Neuronal stem cell (in vitro differentiated cells): ENCODE results near the gene CEP112.

Experiments used
- DNase-seq: peaks from one replicate; pipeline ENCODE4 v3.0.0-alpha.2; 2013; ENCODE audit warnings: low spot score
- H2AFZ ChIP-seq: one replicate; pipeline ENCODE4 v1.6.1; 2013; ENCODE audit warnings: mild to moderate bottlenecking, low read length, inconsistent platforms
- H2AK5ac ChIP-seq: 2 replicates; pipeline ENCODE4 v1.6.1; 2013; ENCODE audit warnings: low read depth, mild to moderate bottlenecking, inconsistent platforms, low read length, moderate library complexity, mixed read lengths
- H2BK120ac ChIP-seq: 2 replicates; pipeline ENCODE4 v1.6.1; 2013; ENCODE audit warnings: low read depth, mild to moderate bottlenecking, inconsistent platforms, low read length, moderate library complexity, mixed read lengths
- H2BK12ac ChIP-seq: one replicate; pipeline ENCODE4 v1.6.1; 2013; ENCODE audit warnings: low read length, inconsistent platforms
- H2BK15ac ChIP-seq: 2 replicates; pipeline ENCODE4 v1.6.1; 2013; ENCODE audit warnings: mild to moderate bottlenecking, low read length, inconsistent platforms, mixed read lengths
- H2BK5ac ChIP-seq: one replicate; pipeline ENCODE4 v1.6.1; 2013; ENCODE audit warnings: inconsistent platforms, mild to moderate bottlenecking, low read length, moderate library complexity
- H3K14ac ChIP-seq: one replicate; pipeline ENCODE4 v1.6.1; 2013; ENCODE audit warnings: low read length, inconsistent platforms
- H3K18ac ChIP-seq: 2 replicates; pipeline ENCODE4 v1.6.1; 2013; ENCODE audit warnings: low read length, inconsistent platforms
- H3K23ac ChIP-seq: 2 replicates; pipeline ENCODE4 v1.6.1; 2013; ENCODE audit warnings: low read depth, mild to moderate bottlenecking, mixed read lengths, low read length, inconsistent platforms; ENCODE audit not compliant: poor library complexity
- H3K27ac ChIP-seq: replicated peaks from 3 replicates; pipeline ENCODE4 v1.5.1; 2013; ENCODE audit warnings: low read length, inconsistent platforms
- H3K27me3 ChIP-seq, 3 experiments: 2 replicates each; pipeline ENCODE4 v1.6.1; 2013; ENCODE audit warnings: low read length in 3 of 3, mild to moderate bottlenecking in 2 of 3, inconsistent platforms in 1 of 3, low read depth in 1 of 3, mixed read lengths in 1 of 3, moderate library complexity in 1 of 3; ENCODE audit not compliant: control insufficient read depth in 3 of 3, insufficient read depth in 3 of 3
- H3K36me3 ChIP-seq, 2 donors: replicated peaks in 1 of 2; 2 replicates each; pipeline ENCODE4 v1.6.1; 2013; ENCODE audit warnings: low read length in 2 of 2; ENCODE audit not compliant: control insufficient read depth in 2 of 2, insufficient read depth in 2 of 2
- H3K4ac ChIP-seq: 2 replicates; pipeline ENCODE4 v1.6.1; 2013; ENCODE audit warnings: inconsistent platforms, mild to moderate bottlenecking, low read length, moderate library complexity
- H3K4me1 ChIP-seq, 2 donors: 1 replicate in 1 of 2; 2 replicates in 1 of 2; pipeline ENCODE4 v1.6.1; 2013; ENCODE audit warnings: low read length in 2 of 2, low read depth in 1 of 2; ENCODE audit not compliant: control insufficient read depth in 2 of 2, insufficient read depth in 1 of 2
- H3K4me2 ChIP-seq: one replicate; pipeline ENCODE4 v1.6.1; 2013; ENCODE audit warnings: mild to moderate bottlenecking, low read length, inconsistent platforms; ENCODE audit not compliant: insufficient read depth, poor library complexity, severe bottlenecking
- H3K4me3 ChIP-seq, 2 donors: 2 replicates each; pipeline ENCODE4 v1.5.1; 2013; ENCODE audit warnings: low read length in 2 of 2, mild to moderate bottlenecking in 2 of 2, inconsistent platforms in 1 of 2, moderate library complexity in 1 of 2
- H3K79me1 ChIP-seq: one replicate; pipeline ENCODE4 v1.6.1; 2013; ENCODE audit warnings: low read depth, mild to moderate bottlenecking, inconsistent platforms, low read length, moderate library complexity
- H3K9ac ChIP-seq: one replicate; pipeline ENCODE4 v1.6.1; 2013; ENCODE audit warnings: mild to moderate bottlenecking, low read depth, low read length, inconsistent platforms; ENCODE audit not compliant: poor library complexity
- H3K9me3 ChIP-seq, 2 donors: replicated peaks in 1 of 2; 2 replicates each; pipeline versions ENCODE3 to v1.6.1; 2013; ENCODE audit warnings: low read length in 2 of 2, mild to moderate bottlenecking in 2 of 2, inconsistent platforms in 1 of 2, low read depth in 1 of 2, mixed read lengths in 1 of 2, moderate library complexity in 1 of 2; ENCODE audit not compliant: control insufficient read depth in 2 of 2, insufficient read depth in 1 of 2
- H4K8ac ChIP-seq: one replicate; pipeline ENCODE4 v1.6.1; 2013; ENCODE audit warnings: low read depth, mild to moderate bottlenecking, inconsistent platforms, low read length, moderate library complexity
- H4K91ac ChIP-seq: one replicate; pipeline ENCODE4 v1.6.1; 2013; ENCODE audit warnings: low read length, low read depth, mild to moderate bottlenecking, inconsistent platforms; ENCODE audit not compliant: poor library complexity
- WGBS, 2 donors: extraction: QIAGEN DNeasy Blood & Tissue Kit; methylation state at CpG; one replicate each; pipeline ENCODE4 v1.1.7; 2013; ENCODE audit warnings: missing lambda C conversion rate in 2 of 2, mixed read lengths in 1 of 2; ENCODE audit not compliant: insufficient read length in 2 of 2, insufficient replicate concordance in 1 of 2; ENCODE audit errors: extremely low coverage in 2 of 2; 5-methylcytosine and 5-hydroxymethylcytosine counted together

CEP112 gene

GRCh38 chr17:65917560-65917959 lies 274.4 kb downstream of the CEP112 start:
- Histone ChIP-seq H3K14ac (no peak overlapping the region), H3K4me3 (no peak overlapping the region), H2AFZ (no peak overlapping the region), H3K79me1 (peaks cover 2% of the 10 kb centered on the region), H3K4me2 (no peak overlapping the region), H3K18ac (no peak overlapping the region), H2BK15ac (no peak overlapping the region), H2BK12ac (no peak overlapping the region), H2AK5ac (no peak overlapping the region), H3K4me1 (peaks cover 0 to 2% of the 10 kb centered on the region in 2 donors), H3K23ac (no peak overlapping the region), H4K91ac (no peak overlapping the region), H3K27ac (no peak overlapping the region), H2BK5ac (no peak overlapping the region), H3K36me3 (peaks cover 0 to 2% of the 10 kb centered on the region in 2 donors), H3K9ac (no peak overlapping the region), H4K8ac (no peak overlapping the region), H3K27me3 (no peaks in the 10 kb centered on the region), H3K4ac (no peak overlapping the region), H2BK120ac (no peak overlapping the region), H3K9me3 (no peaks in the 10 kb centered on the region)
- no peak for DNase-seq
- no CpG with 5 or more reads among the region's 6 CpGs for WGBS, 2 donors

- H2BK12ac ChIP-seq: no peak overlapping the region
- H3K23ac ChIP-seq: no peak overlapping the region
- H3K14ac ChIP-seq: no peak overlapping the region
- H3K9me3 ChIP-seq: peaks cover 0 to under 1% of the 10 kb centered on the region in 2 donors
- H2BK5ac ChIP-seq: no peak overlapping the region
- no peak overlapping the region for H2AK5ac ChIP-seq
- no peak overlapping the region for H3K4me2 ChIP-seq
- no peak overlapping the region for H2BK15ac ChIP-seq
- no peak overlapping the region for H2AFZ ChIP-seq
- no CpG with 5 or more reads among the region's 2 CpGs for WGBS, 2 donors
- H3K27ac ChIP-seq: no peak overlapping the region
- H3K4me1 ChIP-seq: peaks cover 0 to 2% of the 10 kb centered on the region in 2 donors
- no peak overlapping the region for H4K91ac ChIP-seq
- no peak overlapping the region for H2BK120ac ChIP-seq
- peaks cover 2% of the 10 kb centered on the region for H3K79me1 ChIP-seq
- H4K8ac ChIP-seq: no peak overlapping the region
- no peak overlapping the region for H3K4ac ChIP-seq
- no peaks in the 10 kb centered on the region for H3K27me3 ChIP-seq
- DNase-seq: no peak
- H3K36me3 ChIP-seq: peaks cover 0 to 2% of the 10 kb centered on the region in 2 donors
- H3K18ac ChIP-seq: no peak overlapping the region
- H3K9ac ChIP-seq: no peak overlapping the region
- H3K4me3 ChIP-seq: no peak overlapping the region
Measured at GRCh38 chr17:65916425-65916824, 275.5 kb downstream of the CEP112 start.

GRCh38 chr17:65914784-65915342 lies 277.1 kb downstream of the CEP112 start:
- Histone ChIP-seq H4K91ac (no peak overlapping the region), H3K79me1 (no peaks in the 10 kb centered on the region), H3K4me2 (no peak overlapping the region), H3K36me3 (peaks cover 0 to 2% of the 10 kb centered on the region in 2 donors), H4K8ac (no peak overlapping the region), H3K14ac (no peak overlapping the region), H3K27ac (no peak overlapping the region), H3K4me3 (no peak overlapping the region), H2BK15ac (no peak overlapping the region), H3K4me1 (peaks cover 0 to 2% of the 10 kb centered on the region in 2 donors), H2AK5ac (no peak overlapping the region), H3K27me3 (no peaks in the 10 kb centered on the region), H3K23ac (no peak overlapping the region), H2AFZ (no peak overlapping the region), H2BK5ac (no peak overlapping the region), H2BK12ac (no peak overlapping the region), H3K9ac (no peak overlapping the region), H3K9me3 (peaks cover 0 to 12% of the 10 kb centered on the region in 2 donors), H3K4ac (no peak overlapping the region), H2BK120ac (no peak overlapping the region), H3K18ac (no peak overlapping the region)
- WGBS, 2 donors: no CpG with 5 or more reads among the region's 5 CpGs
- DNase-seq: no peak

- peaks cover 0 to 2% of the 10 kb centered on the region in 2 donors for H3K36me3 ChIP-seq
- H3K23ac ChIP-seq: no peak overlapping the region
- H2AK5ac ChIP-seq: no peak overlapping the region
- no peaks in the 10 kb centered on the region for H3K4me1 ChIP-seq
- no peak overlapping the region for H2BK12ac ChIP-seq
- H2BK5ac ChIP-seq: no peak overlapping the region
- no peak overlapping the region for H3K4me3 ChIP-seq
- H2AFZ ChIP-seq: no peak overlapping the region
- H4K91ac ChIP-seq: no peak overlapping the region
- no peak overlapping the region for H3K18ac ChIP-seq
- no peak overlapping the region for H3K4me2 ChIP-seq
- no peaks in the 10 kb centered on the region for H3K27me3 ChIP-seq
- WGBS, 2 donors: no CpG with 5 or more reads among the region's 4 CpGs
- no peak overlapping the region for H3K27ac ChIP-seq
- no peak overlapping the region for H3K14ac ChIP-seq
- H4K8ac ChIP-seq: no peak overlapping the region
- no peak overlapping the region for H3K9ac ChIP-seq
- peaks cover 0 to 15% of the 10 kb centered on the region in 2 donors for H3K9me3 ChIP-seq
- H3K79me1 ChIP-seq: no peaks in the 10 kb centered on the region
- no peak overlapping the region for H2BK15ac ChIP-seq
- H3K4ac ChIP-seq: no peak overlapping the region
- DNase-seq: no peak
- no peak overlapping the region for H2BK120ac ChIP-seq
Measured at GRCh38 chr17:65913326-65913850, 278.5 kb downstream of the CEP112 start.
